ENCODE measurements around the gene TXLNA.
"Not testable (repeated sequence)": the region's sequence is repeated elsewhere in the genome, so short reads cannot be mapped to it uniquely, and the experiment has no call there.

The TXLNA gene

DNA sequence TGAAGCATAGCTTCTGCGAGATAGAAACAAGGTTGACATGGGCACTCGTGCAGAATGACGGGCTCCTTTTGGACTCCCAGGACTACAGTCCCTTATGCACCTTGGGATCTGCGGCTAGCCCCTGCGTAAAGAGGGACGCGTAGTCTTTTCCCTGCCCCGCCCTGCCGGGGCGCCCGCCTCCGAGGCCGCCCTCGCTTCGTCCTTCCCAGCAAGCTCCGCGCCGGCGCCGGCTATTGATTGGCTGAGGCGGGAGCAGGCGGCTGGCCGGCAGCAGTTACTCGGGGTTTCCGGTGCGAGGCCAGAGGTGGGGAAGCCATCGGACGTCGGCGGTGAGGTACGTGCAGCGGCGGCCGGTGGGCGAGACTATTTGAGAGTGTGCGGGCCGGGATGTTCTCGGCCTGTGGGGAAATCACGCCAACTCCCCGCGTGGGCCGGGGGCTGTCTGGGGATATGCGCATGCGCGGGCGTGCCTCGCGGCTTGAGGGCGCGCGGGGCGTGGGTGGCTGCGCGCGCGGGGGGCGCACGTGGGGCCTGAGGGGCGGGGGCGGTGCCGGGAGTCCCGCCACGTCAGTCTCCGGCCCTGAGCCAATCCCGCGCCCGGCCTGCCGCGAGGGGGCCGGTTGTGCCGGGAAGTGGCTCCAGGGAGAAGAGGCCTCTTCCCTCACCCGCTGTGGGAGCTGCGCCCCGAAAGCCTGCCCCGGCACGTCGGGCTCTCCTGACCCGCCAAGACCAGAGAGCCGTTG, at the start of gene TXLNA:
Gene TXLNA, plus strand, starts transcription at position 233 of the 743 bp plus-strand sequence. CDS start 671 bp downstream, outside the sequence.
- DNase-seq, result peak; percentile 98

DNA sequence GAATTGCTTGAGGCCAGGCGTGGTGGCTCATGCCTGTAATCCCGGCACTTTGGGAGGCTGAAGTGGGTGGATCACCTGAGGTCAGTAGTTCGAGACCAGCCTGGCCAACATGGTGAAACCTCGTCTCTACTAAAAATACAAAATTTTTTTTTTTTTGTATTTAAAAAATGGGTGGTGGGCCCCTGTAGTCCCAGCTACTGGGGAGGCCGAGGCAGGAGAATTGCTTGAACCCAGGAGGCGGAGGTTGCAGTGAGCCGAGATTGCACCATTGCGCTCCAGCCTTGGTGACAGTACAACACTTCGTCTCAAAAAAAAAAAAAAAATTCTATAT, 45.6 kb upstream of the TXLNA start:
- DNase-seq, result not testable (repeated sequence)

DNA sequence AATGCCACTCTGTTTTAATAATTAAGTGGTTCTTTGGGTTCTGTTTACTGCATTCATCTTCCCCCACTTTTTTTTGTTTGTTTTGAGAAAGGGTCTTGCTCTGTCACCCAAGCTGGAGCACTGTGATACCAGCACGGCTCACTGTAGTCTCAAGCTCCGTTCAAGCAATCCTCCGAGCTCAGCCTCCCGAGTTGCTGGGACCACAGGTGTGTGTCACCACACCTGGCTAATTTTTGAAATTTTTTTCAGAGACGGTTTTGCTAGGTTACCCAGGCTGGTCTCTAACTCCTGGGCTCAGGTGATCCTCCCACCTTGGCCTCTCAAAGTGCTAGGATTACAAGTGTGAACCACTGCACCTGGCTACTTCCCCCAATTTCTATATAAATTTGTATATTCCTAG, 42.4 kb upstream of the TXLNA start:
- no peak for DNase-seq

DNA sequence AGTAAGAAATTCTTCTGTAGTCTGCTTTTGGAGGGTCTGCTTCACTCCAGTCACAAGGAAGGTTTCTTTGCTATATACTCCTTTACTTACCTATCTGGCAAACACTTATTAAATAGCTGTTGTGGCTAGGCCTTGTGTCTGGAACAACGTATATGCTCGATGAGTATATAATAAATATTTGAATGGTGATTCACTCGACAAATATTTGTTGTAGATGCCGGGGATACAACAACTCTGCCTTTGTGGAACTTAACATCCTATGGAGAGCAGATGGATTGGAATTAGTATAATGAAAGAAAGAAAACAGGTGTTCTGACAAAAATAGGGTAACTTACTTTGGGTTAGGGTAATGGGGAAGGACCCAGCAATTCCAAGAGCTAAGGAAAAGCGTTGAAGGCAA, 40.5 kb upstream of the TXLNA start:
- DNase-seq, result peak; percentile 93

DNA sequence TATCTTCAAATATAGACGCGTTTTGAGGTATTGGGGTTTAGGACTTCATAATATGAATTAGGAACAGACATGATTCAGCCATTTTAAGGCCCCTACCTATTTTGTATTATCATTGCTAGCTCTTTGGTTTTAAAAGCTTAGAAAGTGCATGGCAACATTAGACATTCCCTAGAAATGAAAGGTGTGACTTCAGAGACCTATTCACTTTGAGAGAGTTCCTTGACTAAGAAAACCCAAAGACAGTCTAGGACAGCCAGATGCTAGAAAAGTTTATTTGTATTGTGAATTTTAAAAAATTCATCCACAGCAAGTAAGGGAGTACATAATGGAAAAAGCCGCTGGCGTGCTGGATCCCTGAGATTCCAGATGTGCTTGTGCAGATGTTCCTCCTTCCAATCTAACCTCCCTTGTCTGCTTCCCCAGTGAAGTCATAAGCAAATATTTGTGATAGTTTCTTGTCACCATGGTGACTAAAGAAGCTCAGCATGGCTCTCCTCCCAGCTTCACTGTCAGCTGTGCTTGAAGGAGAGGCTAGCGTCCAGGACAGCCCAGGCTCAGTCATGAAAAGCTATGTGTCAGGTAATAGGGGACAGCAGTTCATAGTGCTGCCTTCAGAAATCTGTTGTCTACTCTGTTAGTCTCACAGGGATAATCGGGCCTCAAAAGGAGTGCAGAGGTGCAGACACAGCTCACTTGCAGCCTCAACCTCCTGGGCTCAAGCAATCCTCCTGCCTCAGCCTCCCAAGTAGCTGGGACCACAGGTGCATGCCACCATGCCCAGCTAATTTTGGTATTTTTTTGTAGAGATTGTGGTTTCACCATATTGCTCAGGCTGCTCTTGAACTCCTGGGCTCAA, 36.8 kb upstream of the TXLNA start:
- peak; percentile 98 for DNase-seq

DNA sequence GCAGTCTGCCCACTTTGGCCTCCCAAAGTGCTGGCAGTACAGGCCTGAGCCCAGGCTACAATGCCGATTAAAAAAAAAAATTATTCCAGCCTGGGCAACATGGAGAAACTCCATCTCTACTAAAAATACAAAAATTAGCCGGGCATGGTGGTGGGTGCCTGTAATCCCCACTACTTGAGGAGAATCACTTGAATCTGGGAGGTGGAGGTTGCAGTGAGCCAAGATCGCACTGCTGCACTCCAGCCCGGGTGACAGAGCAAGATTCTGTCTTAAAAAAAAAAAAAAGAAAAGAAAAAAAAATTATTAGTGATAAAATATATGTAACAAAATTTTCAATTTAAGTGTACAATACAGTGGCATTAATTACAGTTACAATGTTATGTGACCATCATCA, 36.2 kb upstream of the TXLNA start:
- DNase-seq, result not testable (repeated sequence)

DNA sequence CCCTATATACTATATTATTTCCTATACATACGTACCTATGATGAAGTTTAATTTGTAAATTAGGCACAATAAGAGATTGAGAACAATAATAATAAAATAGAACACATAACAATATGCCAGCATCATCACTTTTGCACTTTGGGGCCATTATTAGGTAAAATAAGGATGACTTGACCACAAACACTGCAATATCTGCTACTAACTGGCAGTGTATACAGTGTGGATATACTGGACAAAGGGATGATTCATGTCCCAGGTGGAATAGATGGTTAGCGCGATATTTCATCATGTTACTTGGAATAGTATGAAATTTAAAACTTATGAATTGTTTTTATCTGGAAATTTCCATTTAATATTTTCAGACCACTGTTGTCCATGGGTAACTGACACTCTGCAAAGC, 35.4 kb upstream of the TXLNA start:
- DNase-seq, result no peak

DNA sequence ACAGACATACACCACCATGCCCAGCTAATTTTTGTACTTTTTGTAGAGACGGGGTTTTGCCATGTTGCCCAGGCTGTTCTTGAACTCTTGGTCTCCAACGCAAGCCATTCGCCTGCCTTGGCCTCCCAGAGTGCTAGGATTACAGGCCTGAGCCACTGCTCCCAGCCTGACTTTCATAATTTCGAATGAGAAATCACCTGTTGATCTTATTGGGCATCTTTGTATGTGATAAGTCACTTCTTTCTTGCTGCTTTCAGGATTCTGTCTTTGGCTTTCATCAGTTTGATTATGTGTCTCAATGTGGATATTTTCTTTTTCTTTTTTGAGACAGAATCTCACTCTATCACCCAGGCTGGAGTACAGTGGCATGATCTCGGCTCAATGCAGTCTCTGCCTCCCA, 31.7 kb upstream of the TXLNA start:
- DNase-seq, result not testable (repeated sequence)

DNA sequence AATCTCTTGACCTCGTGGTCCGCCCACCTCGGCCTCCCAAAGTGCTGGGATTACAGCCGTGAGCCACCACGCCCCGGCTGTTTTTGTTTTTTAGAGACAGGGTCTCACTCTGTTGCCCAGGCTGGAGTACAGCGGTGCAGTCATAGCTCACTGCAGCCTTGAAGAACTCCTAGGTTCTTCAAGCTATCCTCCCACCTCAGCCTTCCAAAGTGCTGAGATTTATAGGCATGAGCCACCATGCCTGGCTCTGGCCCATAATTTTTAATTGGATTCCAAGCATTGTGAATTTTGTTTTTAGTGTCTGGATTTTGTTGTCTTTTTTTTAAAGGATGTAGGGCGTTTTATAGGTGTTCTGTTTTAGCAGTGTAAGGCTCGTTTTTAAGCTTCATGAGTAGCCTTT, 28.6 kb upstream of the TXLNA start:
- DNase-seq, result no peak

DNA sequence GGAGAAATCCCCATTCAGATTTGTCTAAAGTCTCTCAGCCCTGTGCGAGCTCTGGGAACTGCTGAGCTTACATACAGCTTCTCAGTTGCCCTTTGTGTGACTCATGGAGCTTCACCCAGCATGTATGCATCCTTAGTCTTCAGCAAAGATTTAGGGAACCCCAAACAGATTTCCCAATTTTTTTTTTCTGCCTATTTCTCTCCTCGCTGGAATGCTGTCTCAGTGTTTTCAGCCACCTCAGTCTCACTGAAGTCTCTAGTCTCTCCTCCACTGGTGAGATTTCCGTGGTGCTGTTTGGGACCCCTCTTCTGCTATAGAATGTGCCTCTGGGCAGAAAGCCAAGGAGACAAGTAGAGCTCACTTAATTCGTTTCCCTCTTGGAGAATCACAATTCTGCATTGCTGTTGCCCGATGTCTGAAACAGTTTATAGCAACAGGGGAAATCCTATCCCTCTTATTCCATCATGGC, 28.1 kb upstream of the TXLNA start:
- no peak for DNase-seq

DNA sequence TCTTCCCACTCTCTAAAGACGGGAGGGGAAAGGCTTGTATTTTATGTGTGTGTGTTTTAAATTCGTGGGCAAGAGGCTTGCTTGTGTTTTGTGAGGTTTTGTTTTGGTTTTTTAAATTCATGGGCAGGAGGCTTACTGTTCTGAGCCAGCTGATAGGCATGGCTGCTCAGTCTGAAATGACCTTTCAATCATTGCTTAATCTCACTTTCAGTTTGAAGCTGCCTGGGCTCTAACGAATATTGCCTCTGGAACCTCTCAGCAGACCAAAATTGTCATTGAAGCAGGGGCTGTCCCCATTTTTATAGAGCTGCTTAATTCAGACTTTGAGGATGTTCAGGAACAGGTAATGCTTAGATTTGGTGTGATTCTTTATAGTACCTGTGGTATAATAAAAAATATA, 20.3 kb upstream of the TXLNA start:
- no peak for DNase-seq

DNA sequence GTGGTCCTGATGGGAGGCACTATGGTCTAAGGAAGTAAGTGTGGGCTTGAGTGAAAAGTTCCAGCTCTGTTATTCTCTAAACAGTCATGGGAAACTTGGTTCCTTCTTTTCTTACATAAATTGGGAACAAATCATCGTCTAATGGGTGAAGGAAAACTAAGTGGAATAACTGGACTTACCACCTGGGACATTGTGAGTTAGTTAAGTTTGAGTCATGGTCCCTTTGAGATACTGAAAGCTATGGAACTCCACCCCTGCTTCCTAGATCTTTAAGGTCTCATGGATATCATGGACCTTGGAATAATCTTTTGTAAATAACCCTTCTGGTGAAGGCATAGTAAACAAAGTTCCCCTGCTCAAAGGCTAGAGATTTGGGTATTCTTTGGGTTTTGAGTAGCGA, 16.1 kb upstream of the TXLNA start:
- DNase-seq, result no peak

DNA sequence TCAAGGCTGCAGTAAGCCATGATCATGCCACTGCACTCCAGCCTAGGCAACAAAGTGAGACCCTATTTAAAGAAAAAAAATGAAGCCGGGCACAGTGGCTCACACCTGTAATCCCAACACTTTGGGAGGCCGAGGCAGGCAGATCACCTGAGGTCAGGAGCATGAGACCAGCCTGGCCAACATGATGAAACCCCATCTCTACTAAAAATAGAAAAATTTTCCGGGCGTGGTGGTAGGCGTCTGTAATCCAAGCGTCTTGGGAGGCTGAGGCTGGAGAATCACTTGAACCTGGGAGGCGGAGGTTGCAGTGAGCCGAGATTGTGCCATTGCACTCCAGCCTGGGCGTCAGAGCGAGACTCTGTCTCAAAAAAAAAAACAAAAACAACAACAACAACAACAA, 13.8 kb upstream of the TXLNA start:
- not testable (repeated sequence) for DNase-seq

DNA sequence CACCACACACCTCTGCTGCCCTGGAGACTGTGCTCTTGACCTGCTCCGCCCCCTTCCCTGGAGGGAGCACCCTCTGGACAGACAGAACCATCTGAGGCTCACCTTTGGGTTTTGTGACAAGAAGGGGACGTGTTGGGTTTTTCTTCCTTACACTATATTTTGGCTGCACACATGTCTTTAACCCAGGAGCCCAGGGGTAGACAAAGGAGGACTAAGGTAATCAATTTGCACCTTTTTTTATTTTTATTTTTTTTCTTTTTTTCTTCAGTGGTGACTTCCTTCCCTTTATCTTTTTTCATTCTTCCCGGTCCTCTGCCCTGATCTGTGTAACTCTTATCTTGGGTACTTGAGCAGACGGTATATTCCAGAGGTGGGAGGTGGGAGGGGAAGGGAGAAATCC, 8.5 kb upstream of the TXLNA start:
- no peak for DNase-seq

DNA sequence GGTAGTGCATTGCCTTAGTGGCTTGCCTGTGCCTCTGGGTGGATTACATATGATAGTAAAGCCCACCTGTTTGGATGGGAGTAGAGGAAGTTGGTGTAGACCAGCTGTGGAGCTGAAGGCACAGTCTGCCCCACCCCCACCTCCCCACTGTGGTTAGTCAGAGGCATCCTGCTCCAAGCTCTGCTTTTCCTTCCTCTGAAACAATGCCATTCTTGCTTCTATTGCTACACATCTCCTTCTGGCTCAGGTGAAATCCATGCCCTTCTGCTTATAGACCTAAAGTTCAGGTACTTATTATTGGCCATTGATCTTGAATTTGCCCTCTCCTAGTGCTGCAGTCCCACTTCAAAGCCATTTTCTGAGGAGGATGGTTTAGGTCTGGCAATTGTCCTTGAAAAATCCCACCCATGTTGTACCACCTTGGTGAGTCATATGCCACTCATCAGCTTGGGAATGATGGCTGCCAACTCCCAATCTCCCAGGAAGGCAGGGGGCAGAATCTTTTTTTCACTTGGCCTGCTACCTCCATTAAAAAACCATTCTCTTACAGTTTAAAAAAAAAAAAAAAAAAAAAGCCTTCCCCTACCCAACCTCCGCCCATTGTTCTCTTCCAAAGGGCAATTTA, 6.7 kb upstream of the TXLNA start:
- no peak for DNase-seq

DNA sequence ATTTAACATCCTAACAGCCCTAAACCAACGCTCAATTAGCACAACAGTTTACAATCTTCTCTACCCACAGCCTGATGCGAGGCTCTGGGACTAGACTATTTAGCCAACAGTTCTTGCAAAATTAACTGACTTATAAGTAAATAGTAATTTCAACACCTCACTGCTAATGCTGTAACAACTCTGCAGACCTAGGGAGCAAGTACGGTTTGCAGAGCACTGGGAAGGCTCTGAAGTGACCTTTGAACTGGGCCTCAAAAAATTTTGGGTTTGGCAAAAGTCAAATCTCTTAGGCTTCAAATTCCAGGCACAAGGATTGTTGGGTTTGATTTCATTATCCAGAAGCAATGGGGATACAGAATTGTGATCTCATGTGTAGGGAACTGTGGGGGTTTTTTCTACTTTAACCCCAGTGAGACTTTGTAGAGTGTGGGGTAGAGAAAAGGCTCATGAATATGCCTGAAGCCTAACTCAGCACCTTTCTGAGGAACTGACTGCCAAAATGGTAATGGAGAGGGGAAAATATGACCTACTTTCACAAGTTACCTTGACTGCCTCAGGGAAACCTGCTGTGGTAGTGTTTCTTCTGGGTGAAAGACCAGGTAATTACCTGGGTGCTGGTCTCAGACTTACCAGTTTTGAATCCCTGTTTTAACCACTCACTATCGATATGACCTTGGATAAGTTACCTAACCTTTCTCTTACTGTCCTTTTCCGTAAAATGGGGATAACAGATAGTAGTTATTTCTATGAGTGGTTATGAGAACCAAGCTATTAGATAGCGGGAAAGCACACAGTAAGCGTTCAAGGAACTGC, 889 bp upstream of the TXLNA start:
- DNase-seq, result peak; percentile 54

DNA sequence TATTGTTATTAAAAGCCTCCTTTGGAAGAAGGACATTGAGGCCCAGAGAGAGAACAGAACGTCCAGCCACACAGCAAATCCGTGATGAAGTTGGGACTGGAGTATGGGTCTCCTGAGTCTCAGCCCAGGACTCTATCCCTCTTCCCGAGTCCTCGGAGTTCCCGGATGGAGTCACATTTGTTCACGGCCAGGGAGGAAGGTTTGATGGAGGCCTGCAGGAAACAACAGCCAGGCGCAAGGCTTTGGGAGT, 357 bp upstream of the TXLNA start:
- no peak for DNase-seq

DNA sequence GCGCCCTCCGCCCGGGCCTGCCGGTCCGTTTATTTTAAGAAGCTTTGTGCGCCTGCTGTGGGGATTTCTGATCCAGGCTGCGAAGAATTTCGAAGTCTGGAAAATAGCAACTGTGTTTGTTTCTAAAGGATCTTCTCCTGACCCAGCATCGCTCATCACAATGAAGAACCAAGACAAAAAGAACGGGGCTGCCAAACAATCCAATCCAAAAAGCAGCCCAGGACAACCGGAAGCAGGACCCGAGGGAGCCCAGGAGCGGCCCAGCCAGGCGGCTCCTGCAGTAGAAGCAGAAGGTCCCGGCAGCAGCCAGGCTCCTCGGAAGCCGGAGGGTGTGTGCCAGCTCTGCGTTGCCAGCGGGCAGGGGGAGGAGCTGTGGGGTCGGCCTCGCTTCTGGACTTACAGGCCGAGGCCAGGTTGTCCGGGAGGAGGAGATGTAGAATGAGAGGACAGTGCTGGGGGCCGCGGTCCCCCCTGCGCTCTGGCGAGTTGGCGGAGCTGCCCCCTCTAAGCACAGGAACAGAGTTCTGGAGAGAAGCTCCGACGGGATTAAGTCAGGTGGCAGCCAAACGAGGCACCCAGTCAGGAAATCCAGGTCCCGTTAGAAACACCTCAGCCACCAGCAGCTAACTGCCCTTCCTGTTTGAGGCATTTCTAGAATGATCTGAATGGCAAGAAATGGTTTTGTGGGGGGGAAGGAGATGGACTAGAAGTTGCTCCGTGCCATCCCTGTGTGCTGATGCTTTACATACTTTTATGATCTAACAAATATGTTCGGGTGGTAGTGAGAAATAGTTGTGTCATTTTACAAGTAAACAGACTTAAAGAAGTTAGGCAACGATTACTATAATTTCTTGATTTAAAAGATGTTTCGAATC, 948 bp downstream of the TXLNA start:
- DNase-seq, result peak; percentile 74

DNA sequence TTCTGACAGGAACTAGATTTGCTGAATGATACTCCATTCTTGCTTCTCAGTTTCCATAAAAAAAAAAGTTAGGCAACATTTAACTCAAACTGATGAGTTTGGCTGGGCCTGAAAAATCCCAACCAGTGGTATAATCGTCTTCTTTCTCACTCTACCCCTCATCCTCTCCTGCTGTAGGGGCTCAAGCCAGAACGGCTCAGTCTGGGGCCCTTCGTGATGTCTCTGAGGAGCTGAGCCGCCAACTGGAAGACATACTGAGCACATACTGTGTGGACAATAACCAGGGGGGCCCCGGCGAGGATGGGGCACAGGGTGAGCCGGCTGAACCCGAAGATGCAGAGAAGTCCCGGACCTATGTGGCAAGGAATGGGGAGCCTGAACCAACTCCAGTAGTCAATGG, 1.6 kb downstream of the TXLNA start:
- no peak for DNase-seq

DNA sequence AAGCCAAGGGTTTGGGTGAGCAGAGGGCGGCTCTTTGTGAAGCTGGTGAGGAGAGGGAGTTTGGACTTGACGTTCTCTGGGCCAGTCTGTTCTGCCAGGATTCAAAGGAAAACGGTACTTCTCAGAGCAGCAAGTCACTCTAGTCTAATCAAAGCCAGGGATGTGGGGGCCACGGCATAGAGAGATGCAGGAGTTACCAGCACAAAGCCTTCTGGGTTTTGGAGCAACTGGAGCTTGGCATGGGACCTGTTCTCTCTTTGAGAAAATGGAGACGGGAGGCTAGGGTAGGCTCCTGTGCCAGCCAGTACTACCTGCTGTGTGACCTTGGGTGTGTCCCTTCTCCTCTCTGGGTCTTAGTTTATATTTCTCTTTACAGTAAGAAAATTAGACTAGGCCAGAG, 2.1 kb downstream of the TXLNA start:
- DNase-seq, result no peak

DNA sequence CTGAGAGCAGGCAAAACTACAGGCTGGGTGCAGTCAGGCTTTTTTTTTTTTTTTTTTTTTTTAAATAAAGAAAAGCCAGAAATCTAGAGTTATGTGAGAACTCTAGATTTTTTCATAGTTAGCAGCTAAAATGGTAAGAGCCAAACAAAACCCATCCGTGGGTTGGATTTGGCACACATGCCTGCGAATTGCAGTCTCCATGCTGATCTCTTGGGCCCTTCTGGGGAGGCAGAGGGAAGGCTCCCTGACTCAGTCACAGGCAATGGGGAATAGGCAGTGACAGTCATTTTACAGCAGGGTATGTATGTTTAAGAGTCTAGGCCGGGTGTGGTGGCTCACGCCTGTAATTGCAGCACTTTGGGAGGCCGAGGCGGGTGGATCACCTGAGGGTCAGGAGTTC, 2.6 kb downstream of the TXLNA start:
- DNase-seq, result no peak

DNA sequence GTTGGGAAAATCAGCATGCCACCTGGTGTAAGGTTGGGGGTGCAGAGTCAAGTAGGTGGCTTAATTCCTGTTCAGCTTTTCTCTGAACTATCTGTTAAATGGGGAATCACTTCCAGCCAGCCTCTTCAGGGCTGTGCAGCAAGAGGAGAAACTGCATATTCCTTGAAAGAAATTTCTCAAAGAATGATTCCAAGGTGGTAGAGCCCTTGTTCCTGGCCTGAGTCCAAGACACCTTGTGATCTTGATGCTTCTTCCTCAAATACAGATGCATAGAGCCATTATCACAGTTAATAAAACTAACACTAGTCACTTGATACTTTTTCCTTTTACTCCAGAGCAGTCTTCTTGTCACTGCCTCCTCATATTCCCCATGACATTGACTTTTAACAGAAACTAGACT, 5.2 kb downstream of the TXLNA start:
- DNase-seq, result no peak

Data from DMS53 (cell line).